ENCODE results near the gene RADIL.
"Not testable (repeated sequence)": the region's sequence is repeated elsewhere in the genome, so short reads cannot be mapped to it uniquely, and the experiment has no call there.

Gene RADIL

DNA sequence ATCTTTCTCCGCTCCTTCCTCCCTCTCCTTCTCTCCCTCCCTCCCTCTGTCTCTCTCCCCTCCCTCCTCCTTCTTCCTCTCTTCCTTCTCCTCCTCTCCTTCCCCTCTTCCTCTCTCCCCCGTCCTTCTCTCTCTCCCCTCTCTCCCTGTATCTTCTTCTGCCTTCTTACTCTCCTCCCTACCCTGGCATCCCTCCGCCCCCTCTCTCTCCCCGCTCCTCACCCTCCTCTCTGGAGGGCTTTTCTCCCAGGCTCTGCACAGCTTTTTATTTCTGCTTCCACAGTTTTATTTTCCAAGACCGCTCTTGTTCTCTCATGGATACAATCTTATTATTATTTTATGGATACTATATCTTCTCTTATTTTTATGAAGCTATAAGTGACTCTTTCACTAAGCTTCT, 75.5 kb downstream of the RADIL start:
- DNase-seq, result no peak

DNA sequence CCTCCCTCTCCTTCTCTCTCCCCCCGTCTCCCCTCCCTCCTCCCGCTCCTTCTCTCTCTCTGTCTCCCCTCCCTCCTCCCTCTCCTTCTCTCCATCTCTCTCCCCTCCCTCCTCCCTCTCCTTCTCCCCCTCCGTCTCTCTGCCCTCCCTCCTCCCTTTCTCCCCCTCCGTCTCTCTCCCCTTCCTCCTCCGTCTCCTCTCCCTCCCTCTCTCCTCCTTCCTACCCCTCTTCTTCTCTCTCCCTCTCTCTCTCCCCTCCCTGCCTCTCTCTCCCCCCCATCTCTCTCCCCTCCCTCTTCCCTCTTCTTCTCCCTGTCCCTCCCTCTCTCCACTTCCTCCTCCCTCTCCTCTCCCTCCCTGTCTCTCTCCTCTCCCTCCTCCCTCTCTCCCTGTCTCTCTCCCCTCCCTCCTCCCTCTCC, 75.9 kb downstream of the RADIL start:
- no peak for DNase-seq

DNA sequence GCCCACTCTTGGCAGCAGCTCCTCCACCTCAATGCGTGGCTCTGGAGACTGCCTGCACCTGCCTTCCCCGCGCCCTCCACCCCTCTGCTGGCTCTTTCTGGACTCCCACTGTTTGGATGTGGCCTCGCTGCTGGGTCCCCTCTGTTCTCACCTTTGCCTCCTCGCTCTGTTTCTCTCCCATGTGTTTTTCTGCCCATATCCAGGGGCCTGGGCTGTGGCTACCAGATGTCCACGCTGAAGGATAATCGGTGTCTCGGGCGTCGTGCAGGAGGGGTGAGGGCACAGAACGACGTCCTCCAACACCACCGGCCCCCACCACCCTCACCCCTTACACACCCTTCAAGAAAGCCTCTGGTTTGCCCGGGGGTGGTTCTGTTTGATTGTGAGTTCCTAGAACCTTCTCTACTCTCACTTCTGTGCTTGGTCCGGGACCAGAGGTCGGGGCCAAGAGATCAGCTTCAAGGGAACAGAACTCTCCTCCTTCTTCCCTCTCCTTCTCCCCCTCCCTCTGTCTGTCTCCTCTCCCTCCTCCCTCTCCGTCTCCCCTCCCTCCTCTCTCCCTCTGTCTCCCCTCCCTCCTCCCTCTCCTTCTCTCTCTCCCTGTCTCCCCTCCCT, 76.4 kb downstream of the RADIL start:
- DNase-seq, result no peak

DNA sequence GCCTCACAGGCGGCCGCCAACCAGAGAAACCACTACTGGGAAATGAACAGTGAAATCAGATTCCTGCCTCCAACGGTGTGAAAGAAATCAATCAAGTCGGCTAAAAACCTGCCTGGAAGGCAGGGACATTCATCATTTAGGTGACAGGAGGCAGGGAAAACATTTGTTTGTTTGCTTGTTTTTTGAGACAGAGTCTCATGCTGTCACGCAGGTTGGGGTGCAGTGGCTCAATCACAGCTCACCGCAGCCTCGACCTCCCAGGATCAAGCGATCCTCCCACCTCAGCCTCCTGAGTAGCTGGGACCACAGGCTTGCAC, 77.6 kb downstream of the RADIL start:
- no peak for DNase-seq

DNA sequence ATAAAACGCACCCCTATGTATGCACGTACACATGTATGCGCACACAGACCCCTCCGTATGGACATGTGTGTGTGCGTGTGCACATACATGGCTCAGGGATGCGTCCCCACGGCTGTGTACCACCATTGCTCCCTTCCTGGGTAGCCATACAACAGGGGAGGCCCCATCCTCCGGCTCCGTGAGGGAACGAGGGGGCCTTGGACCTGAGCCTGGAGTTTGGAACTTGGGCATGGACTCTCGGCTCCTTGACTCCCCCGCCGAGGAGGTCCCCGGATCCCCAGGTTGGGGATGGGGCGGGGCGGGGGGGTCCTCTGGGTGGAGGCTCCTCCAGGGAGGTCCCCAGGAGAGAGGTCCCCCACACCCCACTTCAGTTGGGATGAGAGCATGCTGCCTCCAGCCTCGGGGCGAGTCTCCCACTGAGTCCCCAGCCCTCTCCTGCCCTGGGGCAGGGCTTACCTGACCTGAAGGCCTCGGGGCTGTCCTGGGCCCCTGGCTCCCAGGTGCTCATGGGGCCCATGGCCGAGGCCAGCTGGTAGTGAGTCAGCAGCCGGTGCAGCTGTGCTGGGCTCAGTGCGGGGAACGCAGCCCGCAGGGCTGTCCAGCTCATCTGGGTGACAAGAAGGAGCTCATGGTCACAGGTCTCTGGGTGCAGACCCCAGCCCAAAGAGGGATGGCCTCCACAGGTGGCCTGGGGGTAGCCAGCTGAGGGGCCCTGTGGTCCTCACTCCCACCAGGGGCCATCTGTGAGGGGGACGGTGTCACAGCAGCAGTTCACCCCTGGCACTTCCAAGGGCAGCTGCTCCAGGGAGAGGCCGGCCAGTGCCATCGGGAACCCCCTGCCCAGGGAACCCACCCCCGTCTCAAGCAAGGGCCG, 78.2 kb downstream of the RADIL start:
- DNase-seq, result no peak

DNA sequence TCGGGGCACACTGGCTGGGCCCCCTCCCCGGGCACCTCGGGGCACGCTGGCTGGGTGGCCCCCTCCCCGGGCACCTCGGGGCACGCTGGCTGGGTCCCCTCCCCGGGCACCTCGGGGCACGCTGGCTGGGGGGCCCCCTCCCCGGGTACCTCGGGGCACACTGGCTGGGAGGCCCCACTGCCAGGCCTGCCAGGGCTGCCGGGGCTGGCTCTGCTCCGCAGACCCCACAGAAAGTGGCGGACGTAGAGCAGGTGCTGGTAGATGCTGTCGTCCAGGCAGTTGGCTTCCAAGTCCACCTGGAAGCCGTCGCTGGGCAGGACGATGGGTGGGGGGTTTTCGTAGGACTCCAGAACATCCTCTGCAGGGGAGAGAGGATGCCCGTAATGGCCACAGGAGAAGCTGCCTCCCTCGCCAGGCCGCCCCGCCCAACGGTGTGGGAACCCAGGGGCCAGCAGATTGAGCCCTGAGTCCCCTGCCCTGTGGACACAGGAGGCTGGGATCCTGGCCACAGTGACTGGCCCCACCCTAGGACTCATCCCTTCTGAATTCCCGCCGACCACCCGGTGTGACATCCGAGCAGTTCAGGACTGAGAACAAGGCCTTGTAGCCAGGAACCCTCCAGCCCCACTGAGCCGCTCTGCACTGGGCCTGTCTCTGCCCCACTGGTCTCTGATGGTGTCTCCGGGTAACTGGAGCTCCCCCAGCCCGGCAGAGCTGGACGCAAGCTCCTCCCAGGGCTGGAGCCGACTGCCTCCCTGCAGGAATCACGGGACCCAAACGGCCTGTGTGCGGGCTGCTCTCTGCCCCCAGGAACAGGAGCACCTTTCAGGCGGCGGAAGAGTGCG, 79.9 kb downstream of the RADIL start:
- DNase-seq, result no peak

DNA sequence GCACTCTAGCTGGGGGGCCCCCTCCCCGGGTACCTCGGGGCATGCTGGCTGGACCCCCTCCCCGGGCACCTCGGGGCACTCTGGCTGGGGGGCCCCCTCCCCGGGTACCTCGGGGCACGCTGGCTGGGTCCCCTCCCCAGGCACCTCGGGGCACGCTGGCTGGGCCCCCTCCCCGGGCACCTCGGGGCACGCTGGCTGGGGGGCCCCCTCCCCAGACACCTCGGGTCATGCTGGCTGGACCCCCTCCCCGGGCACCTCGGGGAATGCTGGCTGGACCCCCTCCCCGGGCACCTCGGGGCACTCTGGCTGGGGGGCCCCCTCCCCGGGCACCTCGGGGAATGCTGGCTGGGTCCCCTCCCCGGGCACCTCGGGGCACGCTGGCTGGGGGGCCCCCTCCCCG, 80.9 kb downstream of the RADIL start:
- not testable (repeated sequence) for DNase-seq

DNA sequence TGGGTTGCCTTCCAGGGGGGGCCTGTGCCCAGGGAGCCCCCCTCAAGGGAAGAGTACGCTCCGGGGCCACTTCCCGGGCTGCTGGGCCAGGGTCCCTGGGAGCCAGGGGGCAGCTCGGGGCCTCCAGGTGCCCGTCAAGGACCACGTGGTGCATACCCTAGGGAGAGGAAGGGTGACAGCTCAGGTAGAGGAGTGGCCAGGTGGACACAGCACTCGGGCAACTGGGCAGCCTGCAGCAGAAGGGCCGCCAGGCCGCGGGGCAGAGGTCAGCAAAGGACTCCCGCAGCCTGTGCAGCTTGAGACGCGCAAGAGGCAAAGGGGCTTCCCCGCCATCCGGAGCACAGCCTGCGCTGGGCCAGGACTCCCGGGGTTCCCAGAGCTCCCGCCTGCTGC, 81.7 kb downstream of the RADIL start:
- no peak for DNase-seq

DNA sequence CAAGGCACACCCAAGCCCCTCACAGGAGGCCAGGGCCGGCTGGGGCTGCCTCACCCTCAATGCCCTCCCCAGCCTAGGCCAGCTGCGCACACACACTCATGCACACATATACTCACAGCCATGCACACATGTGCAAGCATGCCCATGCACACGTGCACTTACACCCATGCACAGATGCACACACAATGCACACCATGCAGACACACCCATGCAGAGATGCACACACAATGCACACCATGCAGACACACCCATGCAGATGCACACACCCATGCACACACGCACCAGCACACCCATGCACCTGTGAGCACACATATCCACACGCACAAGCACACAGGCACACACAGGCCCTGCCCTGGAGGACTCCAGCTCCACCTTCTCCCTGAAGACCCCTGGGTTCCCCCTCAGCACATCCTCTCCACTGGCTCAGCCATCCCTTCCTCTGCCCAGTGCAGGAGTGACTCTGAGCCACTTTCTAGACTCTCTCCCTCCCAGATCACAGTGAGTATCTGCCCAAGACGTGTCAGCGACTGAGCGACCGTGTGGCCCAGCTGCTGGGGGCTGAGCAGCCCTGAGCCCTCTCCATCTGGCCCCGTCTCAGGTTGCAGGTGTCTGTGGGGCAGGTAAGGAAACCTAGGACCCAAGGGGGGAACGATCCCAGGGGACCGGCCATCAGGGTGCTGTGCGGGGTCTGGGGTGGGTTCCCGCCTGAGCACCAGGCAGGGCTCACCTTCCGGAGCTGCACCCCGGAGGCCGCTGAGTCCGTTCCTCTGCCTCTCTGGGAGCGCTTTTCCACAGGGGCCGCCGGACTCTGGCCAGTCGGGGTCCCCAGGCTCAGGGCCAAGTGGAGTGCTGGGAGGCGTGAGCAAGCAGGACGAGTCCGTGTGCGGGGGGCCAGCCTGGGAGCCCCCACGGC, 82.3 kb downstream of the RADIL start:
- DNase-seq, result no peak

DNA sequence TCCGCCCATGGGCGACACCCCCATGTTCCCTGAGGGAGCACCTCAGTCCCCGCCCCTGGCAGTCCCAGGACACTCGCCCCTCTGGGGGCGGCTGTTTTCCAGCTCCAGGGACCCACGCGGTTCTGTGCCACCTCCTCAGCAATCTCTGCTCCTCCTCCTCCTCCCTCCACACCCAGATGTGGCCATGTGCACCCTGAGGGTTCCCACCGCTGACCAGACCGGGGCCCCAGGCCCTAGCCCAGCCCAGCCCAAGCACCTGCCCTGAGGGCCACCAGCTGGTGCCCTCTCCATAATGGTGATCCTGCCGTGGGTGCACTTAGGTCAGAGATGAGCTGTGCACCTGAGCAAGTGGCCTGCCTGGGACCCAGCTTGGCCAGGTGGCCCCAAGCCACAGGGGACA, 83.0 kb downstream of the RADIL start:
- DNase-seq, result no peak

DNA sequence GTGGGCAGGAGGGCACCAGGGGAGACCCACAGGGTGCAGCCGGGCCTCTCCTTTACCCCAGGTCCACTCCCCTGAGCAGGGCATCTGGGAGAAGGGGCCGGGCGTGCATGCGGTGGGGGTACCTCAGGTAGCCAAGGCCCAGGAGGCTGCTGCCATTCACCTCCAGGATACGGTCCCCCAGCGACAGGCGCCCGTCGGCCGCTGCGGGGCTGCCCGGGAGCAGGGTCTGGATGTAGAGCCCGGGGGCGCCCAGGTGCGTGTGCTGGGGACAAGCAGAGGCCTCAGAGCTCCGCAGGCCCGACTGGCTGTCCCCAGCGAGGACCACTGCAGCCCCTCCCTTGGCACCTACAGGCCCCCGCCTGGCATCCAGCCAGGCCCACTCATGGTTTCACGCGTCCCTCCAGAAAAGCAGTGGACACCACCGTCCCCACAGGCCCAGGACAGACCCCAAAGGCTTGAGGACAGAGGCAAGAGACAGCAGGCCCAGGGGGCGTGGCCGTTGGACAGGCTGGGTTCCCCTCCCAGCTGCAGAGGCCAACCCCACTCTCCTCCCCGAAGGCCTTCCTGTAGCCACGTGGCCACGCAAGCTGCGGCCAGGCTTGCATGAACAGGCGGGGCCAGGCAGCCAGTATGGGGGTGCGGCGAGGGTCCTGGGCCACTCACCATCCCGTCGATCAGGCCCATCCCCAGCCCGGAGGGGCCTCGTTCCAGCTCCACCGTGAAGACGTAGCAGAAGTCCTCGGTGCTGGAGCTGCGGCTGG, 83.8 kb downstream of the RADIL start:
- no peak for DNase-seq

DNA sequence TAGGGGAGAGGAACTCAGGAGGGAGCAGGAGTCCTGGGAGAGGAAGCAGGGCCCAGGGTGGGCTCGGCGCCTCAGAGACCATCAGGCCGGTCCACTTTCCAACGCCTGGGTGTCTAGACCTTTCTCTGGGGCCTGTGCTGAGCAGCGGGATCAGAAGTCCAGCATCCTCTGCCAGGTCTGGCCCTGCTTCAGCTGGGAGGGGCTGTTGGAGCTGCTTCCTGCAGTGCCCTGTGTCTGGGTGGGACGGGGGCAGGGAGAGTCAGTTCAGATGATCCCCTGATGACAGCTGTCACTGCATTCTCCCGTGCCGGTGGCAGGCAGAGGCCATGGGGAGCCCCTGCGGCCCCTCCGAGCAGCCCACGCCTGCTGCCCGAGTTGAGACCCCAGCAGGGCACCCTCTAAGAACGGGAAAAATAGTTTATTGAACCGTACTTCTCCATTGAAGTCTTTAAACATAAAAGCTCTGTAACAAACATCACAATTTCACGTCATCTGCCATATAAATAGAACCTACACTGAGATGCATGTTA, 84.7 kb downstream of the RADIL start:
- no peak for DNase-seq

DNA sequence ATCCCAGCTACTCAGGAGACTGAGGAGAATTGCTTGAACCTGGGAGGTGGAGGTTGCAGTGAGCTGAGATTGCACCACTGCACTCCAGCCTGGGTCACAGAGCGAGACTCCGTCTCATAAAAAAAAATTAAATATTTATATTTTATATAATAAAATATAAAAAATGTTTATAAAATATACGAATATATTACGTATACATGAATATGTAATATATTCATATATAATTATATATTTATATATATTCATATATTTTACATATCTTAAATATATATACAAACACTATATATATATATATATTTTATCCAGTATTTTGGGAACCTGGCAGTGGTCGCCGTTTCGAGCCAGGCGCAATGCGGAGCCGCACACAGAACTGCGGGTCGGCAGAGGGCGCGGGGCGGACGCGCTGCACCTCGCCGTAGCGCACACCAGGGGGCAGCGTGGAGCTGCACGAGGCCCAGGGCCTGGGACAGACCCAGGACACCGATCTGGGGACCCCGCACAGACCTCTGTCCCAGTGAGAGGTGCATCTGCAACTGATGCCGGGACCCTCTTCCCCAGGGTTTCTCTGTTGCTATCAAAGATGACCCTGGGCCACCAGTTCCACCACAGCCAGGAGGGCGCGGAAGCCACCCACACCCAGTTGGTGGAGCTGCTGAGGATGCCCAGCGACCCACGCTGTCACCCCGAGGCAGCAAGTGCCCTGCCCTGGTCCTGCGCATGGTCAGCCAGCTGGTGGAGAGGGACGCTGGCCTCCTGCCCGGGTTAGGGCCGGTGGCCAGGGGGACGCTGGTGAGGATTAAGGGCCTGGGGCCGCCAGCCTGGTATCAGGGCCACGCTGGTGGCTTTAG, 85.4 kb downstream of the RADIL start:
- DNase-seq, result peak; percentile 62

DNA sequence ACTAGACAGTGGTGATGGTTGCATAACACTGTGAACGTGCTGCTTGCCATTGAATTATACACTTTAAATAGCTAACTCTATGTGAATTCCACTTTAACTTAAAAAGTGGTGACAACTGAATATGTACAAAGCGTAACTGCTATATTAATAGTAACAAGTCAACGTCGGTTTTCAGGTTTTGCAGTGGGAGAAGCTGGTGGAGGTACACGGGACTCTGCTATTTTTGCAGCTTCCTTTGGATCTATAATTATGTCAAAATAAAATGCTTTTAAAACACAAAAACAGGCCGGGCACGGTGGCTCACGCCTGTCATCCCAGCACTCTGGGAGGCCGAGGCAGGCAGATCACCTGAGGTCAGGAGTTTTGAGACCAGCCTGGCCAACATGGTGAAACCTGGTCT, 87.1 kb downstream of the RADIL start:
- DNase-seq, result no peak

DNA sequence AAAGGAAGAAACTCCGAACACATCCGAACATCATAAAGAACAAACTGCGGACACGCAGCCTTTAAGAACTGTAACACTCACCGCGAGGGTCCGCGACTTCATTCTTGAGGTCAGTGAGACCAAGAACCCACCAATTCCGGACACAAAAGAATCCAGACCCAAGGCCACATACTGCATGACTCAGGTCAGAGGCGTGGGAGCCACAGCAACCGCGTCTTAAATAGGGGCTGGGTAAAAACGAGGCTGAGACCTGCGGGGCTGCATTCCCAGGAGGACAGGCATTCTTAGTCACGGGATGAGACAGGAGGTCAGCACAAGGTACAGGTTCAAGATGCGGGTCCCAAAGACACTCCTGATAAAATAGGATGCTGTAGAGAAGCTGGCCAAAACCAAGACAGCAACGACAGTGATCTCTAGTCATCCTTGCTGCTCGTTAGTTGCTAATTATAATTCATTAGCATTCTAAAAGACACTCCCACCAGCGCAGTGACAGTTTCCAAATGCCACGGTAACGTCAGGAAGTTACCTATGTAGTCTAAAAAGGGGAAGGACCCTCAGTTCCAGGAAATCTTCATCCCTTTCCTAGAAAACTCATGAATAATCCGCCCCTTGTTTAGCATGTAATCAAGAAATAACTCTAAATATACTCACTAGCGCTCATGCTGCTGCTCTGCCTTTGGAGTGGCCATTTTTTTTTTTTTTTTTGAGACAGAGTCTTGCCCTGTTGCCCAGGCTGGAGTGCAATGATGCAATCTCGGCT, 88.7 kb downstream of the RADIL start:
- DNase-seq, result no peak

DNA sequence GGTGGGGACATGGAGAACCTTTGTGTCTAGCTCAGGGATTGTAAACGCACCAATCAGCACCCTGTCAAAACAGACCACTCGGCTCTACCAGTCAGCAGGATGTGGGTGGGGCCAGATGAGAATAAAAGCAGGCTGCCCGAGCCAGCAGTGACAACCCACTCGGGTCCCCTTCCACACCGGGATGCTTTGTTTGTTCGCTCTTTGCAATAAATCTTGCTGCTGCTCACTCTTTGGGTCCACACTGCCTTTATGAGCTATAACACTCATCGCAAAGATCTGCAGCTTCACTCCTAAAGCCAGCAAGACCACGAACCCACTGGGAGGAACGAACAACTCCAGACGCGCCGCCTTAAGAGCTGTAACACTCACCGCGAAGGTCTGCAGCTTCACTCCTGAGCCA, 89.3 kb downstream of the RADIL start:
- not testable (repeated sequence) for DNase-seq

DNA sequence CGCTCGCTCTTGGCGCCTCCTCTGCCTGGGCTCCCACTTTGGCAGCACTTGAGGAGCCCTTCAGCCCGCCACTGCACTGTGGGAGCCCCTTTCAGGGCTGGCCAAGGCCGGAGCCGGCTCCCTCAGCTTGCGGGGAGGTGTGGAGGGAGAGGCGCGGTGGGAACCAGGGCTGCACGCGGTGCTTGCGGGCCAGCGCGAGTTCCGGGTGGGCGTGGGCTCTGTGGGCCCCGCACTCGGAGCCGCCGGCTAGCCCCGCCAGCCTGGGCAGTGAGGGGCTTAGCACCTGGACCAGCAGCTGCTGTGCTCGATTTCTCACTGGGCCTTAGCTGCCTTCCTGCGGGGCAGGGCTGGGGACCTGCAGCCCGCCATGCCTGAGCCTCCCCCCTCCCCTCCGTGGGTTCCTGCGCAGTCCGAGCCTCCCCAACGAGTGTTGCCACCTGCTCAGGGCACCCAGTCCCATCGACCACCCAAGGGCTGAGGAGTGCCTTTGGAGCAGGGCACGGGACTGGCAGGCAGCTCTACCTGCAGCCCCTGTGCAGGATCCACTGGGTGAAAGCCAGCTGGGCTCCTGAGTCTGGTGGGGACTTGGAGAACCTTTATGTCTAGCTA, 90.0 kb downstream of the RADIL start:
- DNase-seq, result not testable (repeated sequence)

DNA sequence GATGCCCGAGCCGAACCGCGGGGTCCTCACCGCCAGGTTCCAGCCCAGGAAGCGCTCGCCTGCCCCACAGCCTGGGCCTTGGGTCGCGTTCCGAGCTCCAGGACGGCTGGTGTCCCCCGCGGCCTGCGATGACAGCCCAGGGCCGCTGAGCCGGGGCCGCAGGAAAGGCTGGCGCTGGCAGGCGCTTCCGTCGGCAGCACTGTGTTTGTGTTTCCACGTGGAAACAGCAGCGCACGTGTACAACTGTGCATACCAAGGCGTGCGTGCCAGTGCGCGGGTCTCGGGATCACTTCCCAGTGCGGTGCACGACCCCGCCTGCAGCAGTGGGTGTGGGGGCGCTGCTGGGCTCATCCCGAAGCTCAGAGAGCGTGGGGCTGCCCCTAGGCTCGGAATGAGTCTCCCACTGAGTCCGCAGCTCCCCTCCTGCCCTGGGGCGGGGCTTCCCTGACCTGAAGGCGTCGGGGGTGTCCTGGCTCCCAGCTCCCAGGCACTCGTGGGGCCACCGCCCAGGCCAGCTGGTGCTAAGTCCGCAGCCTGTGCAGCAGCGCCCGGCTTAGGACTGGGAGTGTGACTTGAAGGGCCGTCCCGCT, 90.9 kb downstream of the RADIL start:
- DNase-seq, result peak; percentile 18

Measured in CD4-positive, alpha-beta T cell treated with Interleukin-10 for 1 hour (primary cell).